TTC549 (cell line): Measurements from ENCODE around the gene PCDHA13.
"Not testable (repeated sequence)": the region's sequence is repeated elsewhere in the genome, so short reads cannot be mapped to it uniquely, and the experiment has no call there.

Source experiments
- FAIRE-seq: peaks from 2 replicates; lab custom pipeline; 2012; peaks lifted over from hg19 to GRCh38; lab: Jason Lieb, UNC

The PCDHA13 gene

GRCh38 chr5:140881889-140882590 is at the start of gene PCDHA13:
PCDHA13 (plus strand) TSS chr5:140882124; CDS start chr5:140882269, 145 bp downstream.
- FAIRE-seq, result no peak

- peak; percentile 85 for FAIRE-seq
Measured at GRCh38 chr5:140833993-140834392, 47.9 kb upstream of the PCDHA13 start, which contains the start of gene PCDHA7. PCDHA7 (plus strand) TSS chr5:140834269; CDS start chr5:140834384, 115 bp downstream.

GRCh38 chr5:140834439-140835008 is 47.4 kb upstream of the PCDHA13 start:
- not testable (repeated sequence) for FAIRE-seq

- no peak for FAIRE-seq
Measured at GRCh38 chr5:140835622-140836510, 46.1 kb upstream of the PCDHA13 start.

GRCh38 chr5:140840978-140841962 is 40.7 kb upstream of the PCDHA13 start, which contains the start of gene PCDHA8:
PCDHA8 (plus strand) TSS chr5:140841187; CDS start chr5:140841322, 135 bp downstream.
- no peak for FAIRE-seq

- no peak for FAIRE-seq
Measured at GRCh38 chr5:140842798-140843733, 38.9 kb upstream of the PCDHA13 start.

GRCh38 chr5:140848139-140849102 is 33.5 kb upstream of the PCDHA13 start, which contains the start of gene PCDHA9:
PCDHA9 (plus strand) TSS chr5:140848382; CDS start chr5:140848496, 114 bp downstream.
- FAIRE-seq, result not testable (repeated sequence)

GRCh38 chr5:140849831-140850634 is 31.9 kb upstream of the PCDHA13 start:
- not testable (repeated sequence) for FAIRE-seq

- FAIRE-seq, result peak; percentile 88
Measured at GRCh38 chr5:140855772-140856674, 25.9 kb upstream of the PCDHA13 start, which contains the start of gene PCDHA10. PCDHA10 (plus strand) TSS chr5:140855897; CDS start chr5:140856049, 152 bp downstream.

- FAIRE-seq, result no peak
Measured at GRCh38 chr5:140857177-140857986, 24.5 kb upstream of the PCDHA13 start.

- FAIRE-seq, result no peak
Measured at GRCh38 chr5:140857987-140858240, 24.0 kb upstream of the PCDHA13 start.

- no peak for FAIRE-seq
Measured at GRCh38 chr5:140862441-140863295, 19.3 kb upstream of the PCDHA13 start.

- FAIRE-seq, result peak; percentile 95
Measured at GRCh38 chr5:140868721-140869554, 13.0 kb upstream of the PCDHA13 start, which contains the start of gene PCDHA11. PCDHA11 (plus strand) TSS chr5:140868957; CDS start chr5:140869104, 147 bp downstream.

- peak; percentile 32 for FAIRE-seq
Measured at GRCh38 chr5:140869555-140869886, 12.4 kb upstream of the PCDHA13 start.
